ENCODE results near the gene CLEC1A.

CLEC1A gene

GRCh38 chr12:10042167-10042566, 56.6 kb downstream of the CLEC1A start:
- H3K27ac ChIP-seq (ENCODE audit: low read length, poor library complexity, severe bottlenecking): no peak overlapping the region
- H3K27me3 ChIP-seq (ENCODE audit: control insufficient read depth in 1 of 2, insufficient read depth in 1 of 2, low read length in 2 of 2): no peaks in the 10 kb centered on the region
- H3K4me2 ChIP-seq (ENCODE audit: low read length, poor library complexity, severe bottlenecking): no peak overlapping the region
- no peak overlapping the region for H2BK120ac ChIP-seq (ENCODE audit: low read depth, low read length)
- no peaks in the 10 kb centered on the region for H3K9me3 ChIP-seq (ENCODE audit: control insufficient read depth, low read length)
- no peak overlapping the region for H3K23ac ChIP-seq (ENCODE audit: low read length in 2 of 2)
- H4K8ac ChIP-seq (ENCODE audit: low read length): no peak overlapping the region
- H3K4ac ChIP-seq (ENCODE audit: low read depth in 1 of 2, low read length in 2 of 2): no peak overlapping the region
- H3K9ac ChIP-seq (ENCODE audit: low read length): no peak overlapping the region
- no peak for DNase-seq
- H4K91ac ChIP-seq (ENCODE audit: low read length): no peak overlapping the region
- H3K4me3 ChIP-seq (ENCODE audit: insufficient read depth in 1 of 2, low read depth in 1 of 2, low read length in 2 of 2): no peak overlapping the region
- no peak overlapping the region for H2BK15ac ChIP-seq (ENCODE audit: low read depth, poor library complexity, severe bottlenecking)
- no peak overlapping the region for H3K14ac ChIP-seq (ENCODE audit: low read length in 2 of 2)
- H2AK5ac ChIP-seq (ENCODE audit: low read length, severe bottlenecking): no peak overlapping the region
- no peaks in the 10 kb centered on the region for H3K4me1 ChIP-seq (ENCODE audit: control insufficient read depth, insufficient read depth, low read depth, low read length)
- H2BK12ac ChIP-seq (ENCODE audit: low read length in 2 of 2): no peak overlapping the region
- no peaks in the 10 kb centered on the region for H3K36me3 ChIP-seq (ENCODE audit: control insufficient read depth in 1 of 2, insufficient read depth in 2 of 2, low read depth in 1 of 2, low read length in 2 of 2)
- H3K79me1 ChIP-seq (replicated peaks; ENCODE audit: low read length, poor library complexity, severe bottlenecking): no peaks in the 10 kb centered on the region
- no peak overlapping the region for H3K18ac ChIP-seq (ENCODE audit: low read depth in 1 of 2, low read length in 2 of 2)
- H2AFZ ChIP-seq (ENCODE audit: low read depth, low read length): no peak overlapping the region
- no peak overlapping the region for H2BK5ac ChIP-seq (ENCODE audit: low read depth, low read length, poor library complexity, severe bottlenecking)

- H4K8ac ChIP-seq (ENCODE audit: low read length): no peak overlapping the region
- H3K36me3 ChIP-seq (ENCODE audit: control insufficient read depth in 1 of 2, insufficient read depth in 2 of 2, low read depth in 1 of 2, low read length in 2 of 2): no peaks in the 10 kb centered on the region
- no peak overlapping the region for H3K27ac ChIP-seq (ENCODE audit: low read length, poor library complexity, severe bottlenecking)
- no peak overlapping the region for H3K18ac ChIP-seq (ENCODE audit: low read depth in 1 of 2, low read length in 2 of 2)
- no peak overlapping the region for H3K14ac ChIP-seq (ENCODE audit: low read length in 2 of 2)
- no peak overlapping the region for H3K4ac ChIP-seq (ENCODE audit: low read depth in 1 of 2, low read length in 2 of 2)
- no peak overlapping the region for H2AFZ ChIP-seq (ENCODE audit: low read depth, low read length)
- no peaks in the 10 kb centered on the region for H3K4me1 ChIP-seq (ENCODE audit: control insufficient read depth, insufficient read depth, low read depth, low read length)
- H3K23ac ChIP-seq (ENCODE audit: low read length in 2 of 2): no peak overlapping the region
- no peak overlapping the region for H2BK5ac ChIP-seq (ENCODE audit: low read depth, low read length, poor library complexity, severe bottlenecking)
- no peak overlapping the region for H3K4me3 ChIP-seq (ENCODE audit: insufficient read depth in 1 of 2, low read depth in 1 of 2, low read length in 2 of 2)
- no CpG with 5 or more reads among the region's 1 CpG for WGBS
- H2AK5ac ChIP-seq (ENCODE audit: low read length, severe bottlenecking): no peak overlapping the region
- DNase-seq: peak; percentile 38
- no peak overlapping the region for H2BK15ac ChIP-seq (ENCODE audit: low read depth, poor library complexity, severe bottlenecking)
- H3K9me3 ChIP-seq (ENCODE audit: control insufficient read depth, low read length): no peaks in the 10 kb centered on the region
- H3K4me2 ChIP-seq (ENCODE audit: low read length, poor library complexity, severe bottlenecking): no peak overlapping the region
- no peak overlapping the region for H4K91ac ChIP-seq (ENCODE audit: low read length)
- H3K27me3 ChIP-seq (ENCODE audit: control insufficient read depth in 1 of 2, insufficient read depth in 1 of 2, low read length in 2 of 2): no peaks in the 10 kb centered on the region
- H3K9ac ChIP-seq (ENCODE audit: low read length): no peak overlapping the region
- no peak overlapping the region for H2BK12ac ChIP-seq (ENCODE audit: low read length in 2 of 2)
- H2BK120ac ChIP-seq (ENCODE audit: low read depth, low read length): no peak overlapping the region
- no peaks in the 10 kb centered on the region for H3K79me1 ChIP-seq (replicated peaks; ENCODE audit: low read length, poor library complexity, severe bottlenecking)
Measured at GRCh38 chr12:10033783-10034545, 64.8 kb downstream of the CLEC1A start.

- H2BK12ac ChIP-seq (ENCODE audit: low read length in 2 of 2): no peak overlapping the region
- WGBS: 8% methylated on average over 5 of the region's 5 CpGs
- H3K4me2 ChIP-seq (ENCODE audit: low read length, poor library complexity, severe bottlenecking): no peak overlapping the region
- peak; percentile 86 for DNase-seq
- H3K9ac ChIP-seq (ENCODE audit: low read length): no peak overlapping the region
- peak overlapping the region; percentile 5 for H4K8ac ChIP-seq (ENCODE audit: low read length)
- H2AFZ ChIP-seq (ENCODE audit: low read depth, low read length): no peak overlapping the region
- H2BK120ac ChIP-seq (ENCODE audit: low read depth, low read length): no peak overlapping the region
- H2BK15ac ChIP-seq (ENCODE audit: low read depth, poor library complexity, severe bottlenecking): no peak overlapping the region
- no peak overlapping the region for H2BK5ac ChIP-seq (ENCODE audit: low read depth, low read length, poor library complexity, severe bottlenecking)
- H3K27me3 ChIP-seq (ENCODE audit: control insufficient read depth in 1 of 2, insufficient read depth in 1 of 2, low read length in 2 of 2): no peaks in the 10 kb centered on the region
- H3K36me3 ChIP-seq (ENCODE audit: control insufficient read depth in 1 of 2, insufficient read depth in 2 of 2, low read depth in 1 of 2, low read length in 2 of 2): no peaks in the 10 kb centered on the region
- H3K4me1 ChIP-seq (ENCODE audit: control insufficient read depth, insufficient read depth, low read depth, low read length): no peaks in the 10 kb centered on the region
- H4K91ac ChIP-seq (ENCODE audit: low read length): no peak overlapping the region
- no peaks in the 10 kb centered on the region for H3K9me3 ChIP-seq (ENCODE audit: control insufficient read depth, low read length)
- H2AK5ac ChIP-seq (ENCODE audit: low read length, severe bottlenecking): no peak overlapping the region
- no peak overlapping the region for H3K23ac ChIP-seq (ENCODE audit: low read length in 2 of 2)
- no peak overlapping the region for H3K27ac ChIP-seq (ENCODE audit: low read length, poor library complexity, severe bottlenecking)
- H3K18ac ChIP-seq (ENCODE audit: low read depth in 1 of 2, low read length in 2 of 2): peak overlapping the region; percentile 15 to 38
- H3K4me3 ChIP-seq (ENCODE audit: insufficient read depth in 1 of 2, low read depth in 1 of 2, low read length in 2 of 2): no peak overlapping the region
- no peak overlapping the region for H3K4ac ChIP-seq (ENCODE audit: low read depth in 1 of 2, low read length in 2 of 2)
- no peaks in the 10 kb centered on the region for H3K79me1 ChIP-seq (replicated peaks; ENCODE audit: low read length, poor library complexity, severe bottlenecking)
- H3K14ac ChIP-seq (ENCODE audit: low read length in 2 of 2): no peak overlapping the region
Measured at GRCh38 chr12:10031771-10032175, 67.0 kb downstream of the CLEC1A start.

GRCh38 chr12:10031321-10031720, 67.5 kb downstream of the CLEC1A start:
- H3K27me3 ChIP-seq (ENCODE audit: control insufficient read depth in 1 of 2, insufficient read depth in 1 of 2, low read length in 2 of 2): no peaks in the 10 kb centered on the region
- no peaks in the 10 kb centered on the region for H3K4me1 ChIP-seq (ENCODE audit: control insufficient read depth, insufficient read depth, low read depth, low read length)
- peak overlapping the region; percentile 56 for H2AFZ ChIP-seq (ENCODE audit: low read depth, low read length)
- peak overlapping the region; percentile 87 for H4K91ac ChIP-seq (ENCODE audit: low read length)
- peak; percentile 81 for DNase-seq
- H3K23ac ChIP-seq (ENCODE audit: low read length in 2 of 2): no peak overlapping the region
- H3K36me3 ChIP-seq (ENCODE audit: control insufficient read depth in 1 of 2, insufficient read depth in 2 of 2, low read depth in 1 of 2, low read length in 2 of 2): no peaks in the 10 kb centered on the region
- H3K4ac ChIP-seq (ENCODE audit: low read depth in 1 of 2, low read length in 2 of 2): peak overlapping the region in 1 of 2 experiments; percentile 26
- no peak overlapping the region for H3K14ac ChIP-seq (ENCODE audit: low read length in 2 of 2)
- H3K18ac ChIP-seq (ENCODE audit: low read depth in 1 of 2, low read length in 2 of 2): peak overlapping the region in 1 of 2 experiments; percentile 86
- no peak overlapping the region for H2BK120ac ChIP-seq (ENCODE audit: low read depth, low read length)
- no peak overlapping the region for H2BK5ac ChIP-seq (ENCODE audit: low read depth, low read length, poor library complexity, severe bottlenecking)
- no peaks in the 10 kb centered on the region for H3K79me1 ChIP-seq (replicated peaks; ENCODE audit: low read length, poor library complexity, severe bottlenecking)
- no peaks in the 10 kb centered on the region for H3K9me3 ChIP-seq (ENCODE audit: control insufficient read depth, low read length)
- no peak overlapping the region for H2AK5ac ChIP-seq (ENCODE audit: low read length, severe bottlenecking)
- no peak overlapping the region for H3K9ac ChIP-seq (ENCODE audit: low read length)
- H3K4me3 ChIP-seq (ENCODE audit: insufficient read depth in 1 of 2, low read depth in 1 of 2, low read length in 2 of 2): no peak overlapping the region
- no peak overlapping the region for H2BK15ac ChIP-seq (ENCODE audit: low read depth, poor library complexity, severe bottlenecking)
- 40% methylated on average over 4 of the region's 4 CpGs for WGBS
- peak overlapping the region; percentile 5 for H4K8ac ChIP-seq (ENCODE audit: low read length)
- H3K4me2 ChIP-seq (ENCODE audit: low read length, poor library complexity, severe bottlenecking): no peak overlapping the region
- H3K27ac ChIP-seq (ENCODE audit: low read length, poor library complexity, severe bottlenecking): no peak overlapping the region
- H2BK12ac ChIP-seq (ENCODE audit: low read length in 2 of 2): peak overlapping the region; percentile 42 to 54

All from mesenchymal stem cell (in vitro differentiated cells and primary cell).